Hematopoietic multipotent progenitor cell (in vitro differentiated cells): ENCODE data around the gene CNN3. TPM values are rescaled to one million over a fixed set of nuclear protein-coding genes. Genes with fewer than 3 reads are reported as not detected.

Experiments used
- DNase-seq, 3 donors: peaks; one replicate each; pipeline ENCODE4 v3.0.0-alpha.2; 2011 to 2015; ENCODE audit warnings: low read depth in 2 of 3, low spot score in 2 of 3
- total RNA-seq: library from RNA; depleted of rRNA; stranded (reverse); fragments of >200 nt; gene quantifications from one replicate; pipeline ENCODE4 v1.2.3, GENCODE V29; 2012

The CNN3 gene
- 6.2 TPM for total RNA-seq

GRCh38 chr1:94926915-94927404, at the start of gene CNN3:
TSS of gene CNN3 (minus strand) at chr1:94927110. CDS start at chr1:94926894, 216 bp downstream.
- peak; percentile 32 to 90 (median 85) for DNase-seq

DNA sequence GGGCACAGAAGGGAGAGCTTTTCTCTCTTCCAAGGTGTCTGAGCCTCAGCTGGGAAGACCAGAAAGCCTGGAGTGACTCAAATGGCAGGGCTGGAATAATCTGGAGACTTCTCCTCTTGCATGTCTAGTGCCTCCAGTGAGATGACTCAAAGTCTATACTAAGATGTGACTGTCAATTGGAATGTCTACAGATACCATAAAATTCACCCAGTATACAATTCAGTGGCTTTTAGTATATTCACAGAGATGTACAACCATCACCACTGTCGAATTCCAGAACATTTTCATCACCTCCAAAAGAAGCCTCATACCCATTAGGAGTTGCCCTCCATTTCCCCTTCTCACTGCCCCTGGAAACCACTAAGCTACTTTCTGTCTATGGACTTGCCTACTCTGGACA, 47.9 kb upstream of the CNN3 start:
- no peak for DNase-seq

- no peak for DNase-seq
Observed at GRCh38 chr1:94974241-94974640, 47.3 kb upstream of the CNN3 start.

GRCh38 chr1:94973309-94973922, 46.5 kb upstream of the CNN3 start:
- DNase-seq = no peak

DNA sequence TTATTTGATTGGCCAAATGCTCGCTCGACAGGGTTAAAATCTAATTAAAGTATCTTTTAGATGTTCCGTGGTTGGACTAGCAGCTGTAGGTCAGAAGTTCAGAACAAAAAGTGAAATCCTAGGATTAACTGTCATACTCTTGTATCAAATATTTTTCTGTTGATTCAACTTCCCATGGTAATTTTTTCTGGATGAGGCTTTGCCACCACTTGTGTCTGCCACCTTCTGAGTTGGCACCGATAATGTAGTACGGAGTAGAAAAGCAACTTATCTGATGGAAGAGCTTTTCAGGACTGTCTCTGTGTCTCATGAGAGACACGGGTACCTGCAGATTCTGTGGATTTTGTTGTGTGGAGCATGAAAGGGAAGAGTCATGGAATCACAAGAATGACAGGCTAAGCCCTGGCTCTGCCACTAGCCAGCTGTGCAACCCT, 44.6 kb upstream of the CNN3 start:
- DNase-seq = no peak

DNA sequence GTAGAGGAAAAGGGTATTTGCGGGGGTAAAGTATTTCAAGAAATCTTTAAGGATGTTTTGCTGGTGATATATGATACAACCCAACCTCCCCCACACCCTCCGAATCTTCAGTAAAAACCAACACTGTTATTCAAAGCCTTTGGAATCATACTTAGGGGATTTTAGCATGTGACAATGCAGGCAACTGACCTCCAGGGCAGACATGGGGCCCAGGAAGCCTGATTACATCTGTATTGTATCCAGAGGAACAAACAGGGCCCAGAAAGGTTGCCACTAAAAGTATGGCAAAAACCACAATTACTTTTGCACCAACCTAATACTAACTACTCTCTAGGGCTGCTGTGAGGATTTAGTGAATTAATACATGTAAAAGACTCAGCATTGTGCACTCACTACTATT, 43.9 kb upstream of the CNN3 start:
- DNase-seq = no peak

DNA sequence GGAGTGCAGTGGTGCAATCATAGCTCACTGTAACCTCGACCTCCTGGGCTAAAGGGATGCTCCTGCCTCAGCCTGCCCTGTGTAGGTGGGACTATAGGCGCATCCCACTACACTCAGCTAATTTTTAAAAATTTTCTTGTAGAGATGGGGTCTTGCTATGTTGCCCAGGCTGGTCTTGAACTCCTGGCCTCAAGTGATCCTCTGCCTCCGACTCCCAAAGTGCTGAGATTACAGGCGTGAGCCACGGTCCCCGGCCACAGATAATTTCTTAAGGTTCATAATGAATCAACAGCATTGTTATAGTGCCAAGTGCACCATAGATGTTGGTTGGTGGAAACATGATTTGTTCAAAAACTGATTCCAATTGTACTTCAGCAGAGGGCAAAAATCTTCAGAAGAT, 42.2 kb upstream of the CNN3 start:
- no peak for DNase-seq

DNA sequence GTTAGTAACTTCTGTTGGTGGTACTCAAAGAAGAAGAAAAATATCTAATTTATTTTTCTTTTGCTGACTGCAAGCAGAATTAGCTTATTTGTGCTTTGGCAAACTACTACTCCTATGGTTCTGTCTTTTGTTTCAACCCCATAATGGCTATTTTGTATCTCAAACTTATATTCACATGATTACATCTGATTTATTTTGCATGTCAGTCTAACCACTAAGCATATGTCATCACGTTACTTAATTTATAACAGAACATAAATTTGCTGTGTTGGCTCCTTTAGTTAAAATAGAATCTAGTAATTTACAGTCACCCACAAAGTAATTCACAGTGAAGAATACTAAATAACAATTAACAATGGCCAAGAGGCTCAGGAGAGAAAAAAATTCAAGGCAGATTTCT, 39.1 kb upstream of the CNN3 start:
- no peak for DNase-seq

- no peak for DNase-seq
Observed at GRCh38 chr1:94963864-94964263, 37.0 kb upstream of the CNN3 start.

DNA sequence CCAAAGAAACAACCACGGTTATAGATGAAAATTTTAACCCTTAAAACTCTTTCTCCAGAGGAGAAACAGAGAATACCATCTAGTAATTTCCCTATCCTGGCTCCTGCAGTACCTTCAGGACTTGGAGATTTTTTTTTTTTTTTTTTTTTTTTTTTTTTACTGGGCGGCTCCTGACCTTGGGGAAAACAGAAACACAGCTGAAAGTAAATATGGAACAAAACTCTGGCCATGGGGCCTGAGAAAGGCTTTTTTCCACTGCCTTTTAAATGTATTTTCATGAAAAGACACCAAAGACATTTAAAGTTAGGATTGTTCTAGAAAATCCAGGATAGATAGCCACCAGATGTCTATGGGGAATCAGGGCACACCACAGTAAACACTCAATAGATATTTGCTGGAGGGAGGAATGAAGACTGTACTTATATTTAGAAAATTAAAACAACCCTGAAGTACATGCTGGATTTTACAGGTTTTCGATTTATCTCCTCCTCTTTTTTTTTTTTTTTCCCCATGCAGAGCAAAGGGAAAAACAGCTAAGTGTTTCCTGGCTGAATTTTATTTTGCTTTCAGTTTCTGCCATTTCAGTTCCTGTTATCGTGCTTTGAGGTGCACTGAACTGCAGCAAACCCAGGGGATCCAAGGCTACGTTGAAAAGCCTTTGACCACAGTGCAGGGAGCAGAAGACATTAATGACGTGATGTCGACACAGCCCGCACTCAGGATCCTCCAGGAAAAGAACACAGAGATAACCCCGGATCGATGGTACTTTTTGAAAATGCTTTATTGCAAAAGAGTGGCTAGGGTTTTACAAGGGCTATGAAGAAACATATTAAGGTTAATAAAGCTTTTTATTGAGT, 35.7 kb upstream of the CNN3 start:
- peak; percentile 2 to 67 (median 58) for DNase-seq

DNA sequence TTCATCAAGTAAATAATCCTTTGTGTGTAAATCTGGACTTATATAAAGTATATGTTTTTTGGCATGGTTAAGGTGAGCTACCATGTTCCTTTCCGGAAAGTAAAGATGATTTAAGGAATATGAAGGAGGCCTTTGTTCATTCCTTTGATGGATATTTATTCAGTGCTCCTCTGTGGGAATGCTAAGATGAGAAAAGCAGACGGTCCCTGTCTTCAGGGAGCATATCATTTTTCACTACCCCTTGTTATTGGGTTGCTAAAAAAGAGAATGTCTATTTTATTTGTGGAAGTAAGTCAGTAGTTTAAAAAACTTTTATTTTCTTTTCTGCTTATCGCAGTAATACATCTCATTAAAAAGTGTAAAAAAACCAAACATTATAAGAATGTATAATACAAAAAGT, 35.1 kb upstream of the CNN3 start:
- DNase-seq = no peak

DNA sequence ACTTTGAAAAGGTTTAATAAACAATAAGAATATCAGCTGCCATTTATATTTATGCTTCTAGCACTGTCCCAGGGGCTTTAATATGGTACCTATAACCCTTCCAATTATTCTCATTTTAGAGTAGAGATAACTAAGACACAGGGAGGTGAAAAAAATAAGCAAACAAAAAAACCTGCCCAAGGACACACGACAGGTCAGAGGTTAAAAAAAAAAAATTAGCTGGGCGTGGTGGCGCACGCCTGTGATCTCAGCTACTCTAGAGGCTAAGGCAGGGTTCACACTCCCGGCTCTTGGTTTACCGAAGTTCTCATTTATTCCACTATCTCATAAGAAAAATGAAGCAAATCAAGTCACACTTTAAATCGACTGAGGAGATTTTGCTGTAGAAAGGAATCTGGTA, 34.7 kb upstream of the CNN3 start:
- DNase-seq = no peak

DNA sequence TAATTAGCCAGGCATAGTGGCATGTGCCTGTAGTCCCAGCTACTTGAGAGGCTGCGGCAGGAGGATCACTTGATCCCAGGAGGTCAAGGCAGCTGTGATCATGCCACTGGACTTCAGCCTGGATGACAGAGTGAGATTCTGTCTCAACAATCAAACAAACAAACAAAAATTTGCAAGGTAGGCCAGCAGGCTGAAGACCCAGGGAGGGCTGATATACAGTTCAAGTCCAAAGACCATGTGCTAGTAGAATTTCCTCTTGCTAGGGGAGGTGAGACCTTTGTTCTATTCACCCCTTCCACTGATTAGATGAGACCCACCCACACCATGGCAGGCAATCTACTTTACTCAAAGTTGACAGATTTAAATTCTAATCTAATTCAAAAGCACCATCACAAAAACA, 31.2 kb upstream of the CNN3 start:
- DNase-seq = no peak

GRCh38 chr1:94955767-94956632, 29.1 kb upstream of the CNN3 start:
- no peak for DNase-seq

DNA sequence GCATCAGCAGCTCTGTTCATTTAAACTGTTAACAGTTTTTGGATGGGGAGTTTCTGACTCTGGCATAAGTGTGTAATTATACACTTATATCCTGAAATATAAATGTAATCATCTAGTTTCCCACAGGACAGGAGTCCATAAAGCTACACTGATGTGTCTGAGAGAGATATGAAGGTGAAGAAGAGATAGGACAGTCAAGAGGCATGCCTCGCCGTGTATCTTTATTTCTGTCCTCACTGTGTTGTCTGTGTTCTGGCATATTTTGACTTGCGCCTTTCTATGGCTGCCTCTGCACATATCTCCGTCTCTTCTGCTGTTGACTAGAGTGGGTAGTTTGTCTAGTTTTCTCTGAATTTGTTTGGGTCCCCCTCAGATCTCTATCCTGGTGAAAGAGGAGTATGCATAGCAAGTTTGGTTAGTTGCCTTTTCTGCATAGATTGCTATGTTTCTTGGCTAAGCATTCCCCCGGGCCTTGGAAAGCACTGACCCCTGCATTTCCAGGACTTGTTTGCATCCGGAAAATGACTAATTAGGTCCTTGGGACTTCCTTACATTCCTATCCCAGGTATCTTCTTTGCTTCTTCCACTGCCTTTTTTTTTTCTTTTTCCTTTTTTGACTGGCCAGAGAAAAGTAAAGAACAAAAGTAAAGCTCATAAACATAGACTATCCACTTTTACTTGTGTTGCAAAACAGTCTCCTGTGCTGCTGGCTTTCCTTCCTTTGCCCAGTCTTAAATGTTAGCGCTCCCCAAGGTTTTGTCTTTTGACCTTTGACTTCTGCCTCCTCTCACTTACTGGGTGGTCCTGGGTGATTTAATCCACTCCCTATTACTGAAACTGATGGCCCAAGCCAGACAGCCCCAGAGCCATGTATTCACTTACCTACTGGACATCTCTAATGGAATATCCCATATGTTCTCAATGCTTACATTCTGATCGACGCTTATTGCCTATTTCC, 27.6 kb upstream of the CNN3 start:
- DNase-seq = no peak

DNA sequence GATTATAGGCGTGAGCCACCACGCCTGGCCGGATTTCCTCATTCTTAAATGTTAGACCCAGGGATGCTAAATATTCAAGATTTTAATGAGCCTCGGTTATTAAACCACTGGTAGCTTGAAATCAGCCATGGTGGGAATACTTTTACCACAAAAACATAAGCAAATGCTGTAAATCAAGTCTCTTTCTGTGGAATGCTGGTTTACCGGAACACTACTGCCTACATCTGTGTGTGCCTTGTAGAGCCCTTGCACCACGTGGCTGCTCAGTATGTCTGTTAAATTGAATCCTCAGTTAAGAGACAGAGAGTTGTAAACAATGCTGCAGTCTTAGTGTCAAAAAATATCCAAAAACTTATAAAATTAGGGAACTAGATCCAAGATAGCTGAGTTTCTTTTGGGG, 26.8 kb upstream of the CNN3 start:
- no peak for DNase-seq

DNA sequence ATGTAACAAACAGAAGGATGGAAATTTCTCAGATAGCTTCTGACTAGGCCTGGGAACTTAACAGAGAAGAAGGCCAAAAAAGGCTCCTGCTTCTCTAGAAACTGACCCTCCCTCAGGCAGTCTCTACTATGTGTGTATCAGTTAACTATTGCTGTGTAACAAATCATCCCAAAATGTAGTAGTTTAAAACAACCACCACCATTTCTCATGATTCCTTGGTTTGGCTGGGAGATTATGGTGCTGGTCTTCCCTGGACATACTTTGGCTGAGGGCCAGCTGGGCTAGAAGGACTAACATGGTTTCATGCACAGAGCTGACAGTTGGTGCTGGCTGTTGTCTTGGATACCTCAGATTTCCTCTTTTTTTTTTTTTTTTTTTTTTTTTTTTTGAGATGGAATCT, 26.2 kb upstream of the CNN3 start:
- DNase-seq = no peak

DNA sequence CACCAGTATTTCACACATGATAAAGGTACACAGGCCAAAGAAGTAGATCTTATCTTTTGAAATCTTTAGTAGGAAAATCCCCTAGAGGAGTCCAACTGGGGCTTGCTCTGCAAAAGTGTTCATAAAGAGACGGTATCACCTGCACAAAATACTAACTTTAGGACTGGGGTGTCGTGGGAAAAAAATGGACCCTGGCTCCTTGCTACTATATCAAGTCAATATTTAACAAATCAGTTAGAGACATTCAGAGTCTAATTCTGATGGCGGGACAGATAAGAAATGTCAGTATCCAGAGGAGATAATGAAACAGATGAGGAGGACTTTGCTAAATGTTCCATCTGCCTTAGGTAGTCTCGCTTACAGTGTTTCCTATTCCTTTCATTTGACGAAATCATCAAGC, 25.6 kb upstream of the CNN3 start:
- no peak for DNase-seq

GRCh38 chr1:94951509-94952208, 24.7 kb upstream of the CNN3 start:
- no peak for DNase-seq
